ENCODE results near the gene UBXN1.

The UBXN1 gene

DNA sequence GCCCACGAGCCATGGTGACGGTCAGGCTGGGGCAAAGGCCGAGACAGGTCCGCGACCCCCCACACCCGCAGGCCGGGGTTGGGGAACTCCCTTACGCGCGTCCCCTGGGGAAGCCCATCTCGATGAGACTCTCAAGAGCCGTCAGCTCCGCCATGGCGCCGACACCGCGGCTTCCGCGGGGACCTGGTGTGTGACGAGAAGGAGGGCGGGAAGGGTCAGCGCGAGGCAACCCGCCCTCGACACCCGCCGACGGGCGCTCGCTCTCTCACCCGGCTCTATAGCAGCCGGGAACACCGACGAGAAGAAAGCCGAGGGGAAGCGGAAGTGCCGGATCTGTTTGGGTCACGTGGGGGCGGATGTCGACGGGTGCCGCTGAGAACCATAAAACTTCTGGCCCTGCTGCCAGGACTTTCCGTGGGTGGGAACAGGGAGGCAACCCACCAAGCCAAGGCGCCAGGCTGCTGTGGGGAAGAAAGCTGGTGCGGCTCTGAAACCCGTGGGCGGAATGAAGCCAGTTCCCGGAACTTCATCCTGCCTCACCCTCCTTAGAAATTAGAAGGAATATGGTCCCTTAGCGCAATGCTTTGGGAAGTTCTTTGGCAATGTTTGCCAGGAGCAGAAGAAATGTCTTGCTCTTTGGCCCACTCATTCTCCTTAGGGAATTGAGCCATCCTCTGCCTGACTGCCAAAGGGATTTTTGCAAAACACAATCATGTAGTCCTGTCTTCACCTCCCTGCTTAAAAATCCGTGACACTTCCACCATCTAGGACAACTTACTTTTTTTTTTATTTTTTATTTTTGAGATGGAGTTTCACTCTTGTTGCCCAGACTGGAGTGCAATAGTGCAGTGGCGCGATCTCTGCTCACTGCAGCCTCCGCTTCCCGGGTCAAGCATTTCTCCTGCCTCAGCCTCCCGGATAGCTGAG, at the start of gene UBXN1:
UBXN1 (minus strand) TSS at position 304 of the 927 bp plus-strand sequence; CDS start at position 154, 150 bp downstream.
- FAIRE-seq (no peak), DNase-seq (ENCODE audit: insufficient read length, low spot score) (peak; percentile 88)

DNA sequence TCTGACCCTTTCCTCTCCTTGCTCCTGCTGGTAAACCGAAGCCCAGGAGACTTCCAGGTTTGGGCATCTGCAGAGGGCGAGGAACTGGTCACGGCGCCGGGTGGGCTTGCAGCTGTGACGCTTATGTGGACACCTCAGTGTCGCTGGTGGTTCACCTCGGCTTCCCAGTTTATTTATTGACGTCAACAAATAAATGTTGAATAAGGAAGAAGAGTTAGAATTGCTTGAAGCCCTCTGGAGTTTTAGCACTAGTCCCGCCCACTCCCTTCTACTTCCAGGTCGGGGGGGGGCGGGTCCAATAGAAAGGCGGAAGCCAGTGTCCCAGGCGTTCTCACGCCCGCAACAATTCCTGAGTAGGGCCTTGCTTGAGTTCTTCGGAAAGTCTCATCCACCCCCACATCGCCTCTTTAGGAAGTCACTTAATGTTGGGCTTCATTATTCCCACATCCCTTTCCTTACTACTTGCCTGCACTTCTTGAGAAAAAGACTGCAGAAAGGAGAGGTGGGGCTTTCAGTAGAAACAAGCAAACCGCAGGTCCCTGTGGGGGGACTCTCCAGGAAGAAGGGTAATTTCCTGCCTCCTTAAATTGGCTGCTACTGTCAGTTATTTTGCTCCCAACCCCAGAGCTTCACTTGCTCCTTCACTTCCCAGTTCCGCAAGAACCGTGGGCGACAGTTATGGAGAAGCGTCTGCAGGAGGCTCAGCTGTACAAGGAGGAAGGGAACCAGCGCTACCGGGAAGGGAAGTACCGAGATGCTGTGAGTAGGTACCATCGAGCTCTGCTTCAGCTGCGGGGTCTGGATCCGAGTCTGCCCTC, 49.5 kb upstream of the UBXN1 start, which contains the start of gene TTC9C:
TTC9C (plus strand) TSS at position 316 of the 818 bp plus-strand sequence; CDS start at position 679, 363 bp downstream.
- peak; percentile 68 for DNase-seq (ENCODE audit: insufficient read length, low spot score)
- FAIRE-seq: no peak

- FAIRE-seq: no peak
- peak; percentile 89 for DNase-seq (ENCODE audit: insufficient read length, low spot score)
Measured at GRCh38 chr11:62727872-62728170, 48.9 kb upstream of the UBXN1 start.

- no peak for FAIRE-seq
- DNase-seq (ENCODE audit: insufficient read length, low spot score): peak; percentile 98
Measured at GRCh38 chr11:62727165-62727871, 48.4 kb upstream of the UBXN1 start, which contains the start of gene HNRNPUL2. TSS of gene HNRNPUL2 (minus strand) at chr11:62727457. CDS start at chr11:62727156, 301 bp downstream.

- FAIRE-seq: no peak
Measured at GRCh38 chr11:62726915-62727164, 48.0 kb upstream of the UBXN1 start.

DNA sequence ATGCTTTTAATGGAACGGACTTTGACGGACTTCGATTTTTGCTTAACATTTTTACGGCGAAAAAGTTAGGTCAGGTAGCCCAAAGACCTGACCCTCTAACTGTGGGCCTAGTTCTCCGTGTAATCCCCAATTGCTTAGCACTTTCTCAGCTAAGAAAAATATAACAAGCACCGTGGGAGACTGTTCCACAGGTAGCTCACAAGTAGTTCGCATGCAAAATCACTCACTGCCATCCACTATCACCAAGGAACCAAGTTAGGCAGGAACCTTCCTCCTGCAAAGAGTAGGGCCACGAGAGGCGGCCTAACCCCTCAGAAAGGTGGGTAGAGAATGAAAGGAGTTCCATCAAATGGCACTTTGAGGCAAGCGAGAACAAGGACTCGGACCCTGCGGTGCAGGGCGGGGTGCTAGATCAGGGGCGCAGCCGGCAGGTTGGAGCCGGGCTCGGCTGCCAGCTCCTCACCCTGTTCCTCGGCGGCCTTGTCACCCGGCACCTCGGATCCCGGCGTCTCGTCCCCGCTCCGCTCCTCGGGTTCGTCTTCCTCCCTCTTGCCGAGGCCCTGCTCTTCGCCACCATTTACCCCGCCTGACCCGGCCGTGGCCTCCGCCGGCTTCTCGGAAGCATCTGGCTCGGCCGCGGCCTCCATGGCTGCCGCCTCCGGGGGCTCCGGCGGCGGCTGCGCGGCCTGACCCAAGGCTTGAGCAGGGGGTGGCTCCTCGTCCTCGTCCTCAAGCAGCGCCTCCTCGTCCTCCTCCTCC, 47.5 kb upstream of the UBXN1 start:
- DNase-seq (ENCODE audit: insufficient read length, low spot score) (no peak), FAIRE-seq (no peak)

More at GRCh38 chr11:62726915-62727164, 48.0 kb upstream of the UBXN1 start:
- no peak for DNase-seq (ENCODE audit: insufficient read length, low spot score)

DNA sequence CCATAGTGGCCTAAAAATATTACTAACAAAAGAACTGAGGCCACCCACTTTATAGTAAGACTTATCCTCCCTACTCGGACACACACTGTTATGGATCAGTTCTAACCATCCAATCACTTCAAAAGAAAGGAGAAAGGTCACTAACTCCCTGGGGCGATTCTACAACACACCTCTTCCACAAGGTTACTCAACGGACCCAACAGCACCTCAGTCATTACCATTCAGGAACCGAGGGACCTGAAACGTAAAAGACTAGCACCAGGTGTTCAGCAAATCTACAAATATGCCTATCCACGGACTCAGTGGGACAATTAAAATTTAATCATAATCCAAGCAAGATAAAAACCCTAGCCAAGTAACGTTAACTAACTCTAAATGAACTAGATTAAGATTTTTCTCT, 46.8 kb upstream of the UBXN1 start:
- no peak for DNase-seq (ENCODE audit: insufficient read length, low spot score)
- no peak for FAIRE-seq

GRCh38 chr11:62724171-62724570, 45.3 kb upstream of the UBXN1 start:
- FAIRE-seq (no peak), DNase-seq (ENCODE audit: insufficient read length, low spot score) (no peak)

DNA sequence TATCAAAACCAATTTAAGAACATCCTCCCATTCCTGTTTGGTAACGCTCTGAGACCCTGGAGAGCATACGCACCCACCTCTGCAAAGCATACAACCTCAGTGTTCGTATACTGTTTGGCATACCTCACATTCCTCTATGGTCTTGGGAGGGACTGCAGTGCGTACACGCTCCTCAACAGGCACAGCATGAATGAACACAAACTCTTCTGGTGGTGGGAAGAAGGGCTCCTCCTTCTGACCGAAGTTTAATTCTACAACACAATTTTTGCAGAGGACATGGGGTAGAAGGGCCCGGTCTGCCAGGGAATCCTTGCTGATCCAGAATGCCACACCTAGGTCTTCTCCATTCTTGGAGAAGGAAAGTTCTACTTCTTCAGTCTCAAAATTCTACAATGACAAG, 43.1 kb upstream of the UBXN1 start:
- FAIRE-seq: no peak

GRCh38 chr11:62719302-62719978, 40.6 kb upstream of the UBXN1 start:
- DNase-seq (ENCODE audit: insufficient read length, low spot score): no peak
- FAIRE-seq: no peak

More for the DNA sequence above, 43.1 kb upstream of the UBXN1 start:
- DNase-seq (ENCODE audit: insufficient read length, low spot score): no peak

- FAIRE-seq (no peak), DNase-seq (ENCODE audit: insufficient read length, low spot score) (no peak)
Measured at GRCh38 chr11:62716816-62717215, 37.9 kb upstream of the UBXN1 start.

DNA sequence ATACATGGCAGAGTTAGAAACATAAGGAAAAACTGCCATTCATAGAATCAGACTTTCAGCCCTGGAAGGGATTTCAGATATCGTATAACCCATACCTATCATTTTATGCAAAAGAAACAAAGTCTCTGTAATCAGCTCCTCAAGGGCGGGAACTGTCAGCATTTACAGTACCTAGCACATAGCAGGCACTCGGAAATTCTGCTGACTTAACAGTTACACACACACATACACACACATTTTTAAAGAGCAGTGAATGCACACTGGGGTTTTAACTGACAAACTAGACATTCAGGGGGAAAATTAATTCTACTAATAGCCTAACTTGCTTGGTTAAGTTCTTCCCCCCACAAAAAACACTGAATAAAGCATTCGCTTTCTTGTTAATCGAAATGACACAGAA, 37.3 kb upstream of the UBXN1 start:
- FAIRE-seq (no peak), DNase-seq (ENCODE audit: insufficient read length, low spot score) (no peak)

DNA sequence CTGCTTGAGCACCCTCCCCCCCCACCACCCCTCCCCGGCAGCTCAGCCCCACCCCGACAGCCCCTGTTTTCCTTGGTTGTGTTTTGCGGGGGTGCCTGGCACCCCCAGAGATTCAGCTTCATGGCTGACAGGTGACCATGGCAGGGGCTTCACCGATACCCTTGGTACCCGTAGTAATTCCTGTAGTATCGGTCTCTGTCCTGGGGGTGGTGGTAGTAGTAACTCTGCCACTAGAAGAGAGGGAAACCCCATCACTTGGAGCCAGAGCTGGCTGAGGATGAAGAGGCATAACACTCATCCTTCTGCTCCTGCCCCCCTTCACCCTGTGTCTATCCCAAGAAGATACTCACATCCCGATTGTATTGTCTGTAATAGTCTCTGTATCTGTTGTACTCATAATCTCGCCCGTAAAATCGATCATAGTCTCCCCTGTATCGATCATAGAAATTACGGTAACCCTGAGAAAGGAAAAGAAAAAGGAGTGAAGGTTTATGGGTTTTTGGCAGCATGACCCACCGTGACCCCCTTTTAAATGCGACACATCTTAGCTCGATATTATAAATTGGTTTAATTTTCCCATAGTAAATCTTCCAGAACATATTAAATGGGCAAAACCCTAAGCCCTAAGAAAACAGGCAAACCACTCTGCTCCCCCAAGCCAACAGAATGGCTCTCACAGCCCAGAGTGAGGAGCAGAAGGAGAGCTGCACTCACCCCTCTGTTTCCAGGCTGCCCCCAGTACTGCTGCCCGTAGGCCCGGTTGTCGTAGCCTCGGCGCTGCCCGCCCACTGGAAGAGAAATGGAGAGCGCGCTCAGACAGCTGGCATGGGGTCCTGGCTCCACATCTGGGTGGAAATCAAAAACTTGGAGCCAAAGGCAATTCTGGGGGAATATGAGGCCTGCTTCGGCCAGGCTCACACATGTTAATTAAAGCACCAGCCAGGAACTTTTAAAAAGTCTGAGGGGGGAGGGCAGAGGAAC, 36.6 kb upstream of the UBXN1 start:
- no peak for FAIRE-seq

DNA sequence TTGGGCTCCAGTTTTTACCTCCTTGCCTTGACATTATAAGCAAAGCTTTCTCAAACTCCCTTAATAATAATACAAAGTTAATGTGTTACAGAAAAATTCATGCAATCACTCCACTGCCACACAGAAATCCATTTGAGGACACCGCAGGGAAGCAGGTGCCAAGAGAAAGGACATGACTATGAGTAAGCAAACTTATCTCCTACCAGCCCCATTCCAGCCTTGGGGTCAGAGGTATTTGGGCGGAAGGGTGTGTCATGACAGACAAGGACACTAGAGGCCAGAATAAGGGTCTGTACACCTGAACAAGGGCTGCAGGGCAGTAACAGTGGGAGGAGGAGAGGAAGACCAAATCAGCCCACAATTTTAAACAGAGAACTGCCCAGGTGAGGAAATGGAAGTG, 34.5 kb upstream of the UBXN1 start:
- DNase-seq (ENCODE audit: insufficient read length, low spot score): no peak
- FAIRE-seq: no peak

More for the DNA sequence above, 36.6 kb upstream of the UBXN1 start:
- DNase-seq (ENCODE audit: insufficient read length, low spot score): no peak

GRCh38 chr11:62712861-62713260, 34.0 kb upstream of the UBXN1 start:
- DNase-seq (ENCODE audit: insufficient read length, low spot score): no peak
- FAIRE-seq: no peak

GRCh38 chr11:62712276-62712812, 33.5 kb upstream of the UBXN1 start:
- DNase-seq (ENCODE audit: insufficient read length, low spot score) (no peak), FAIRE-seq (no peak)

- DNase-seq (ENCODE audit: insufficient read length, low spot score) (no peak), FAIRE-seq (no peak)
Measured at GRCh38 chr11:62710001-62710345, 31.1 kb upstream of the UBXN1 start.

GRCh38 chr11:62709247-62710000, 30.6 kb upstream of the UBXN1 start:
- DNase-seq (ENCODE audit: insufficient read length, low spot score) (no peak), FAIRE-seq (no peak)
